Progenitor cell of endocrine pancreas (in vitro differentiated cells): ENCODE measurements around the gene SLC13A2. TPM values are rescaled to one million over a fixed set of nuclear protein-coding genes. Genes with fewer than 3 reads are reported as not detected.
"Not testable (repeated sequence)": the region's sequence is repeated elsewhere in the genome, so short reads cannot be mapped to it uniquely, and the experiment has no call there.

Experiments
- DNase-seq: peaks from one replicate; pipeline ENCODE4 v3.0.0; 2021; ENCODE audit warnings: low spot score; ENCODE audit not compliant: unreplicated experiment
- H3K27ac Mint-ChIP-seq: 2 replicates; pipeline ENCODE4 v1.8.0; 2021; ENCODE audit warnings: mild to moderate bottlenecking, moderate library complexity, mixed read lengths
- H3K27me3 Mint-ChIP-seq: 2 replicates; pipeline ENCODE4 v1.8.0; 2021; ENCODE audit warnings: mixed read lengths
- H3K36me3 Mint-ChIP-seq: 2 replicates; pipeline ENCODE4 v1.8.0; 2022; ENCODE audit warnings: mixed read lengths; ENCODE audit not compliant: insufficient read depth
- H3K4me1 Mint-ChIP-seq: 2 replicates; pipeline ENCODE4 v1.8.0; 2021; ENCODE audit warnings: low read depth, mixed read lengths
- H3K4me3 Mint-ChIP-seq: 2 replicates; pipeline ENCODE4 v1.8.0; 2021; ENCODE audit warnings: low read depth, mild to moderate bottlenecking, moderate library complexity, mixed read lengths
- H3K9me3 Mint-ChIP-seq: 2 replicates; pipeline ENCODE4 v1.8.0; 2021; ENCODE audit warnings: low read depth, mixed read lengths
- CTCF ChIP-seq: fragments of 200-600 bp; sonication (generic); IDR thresholded peaks from one replicate; pipeline ENCODE4 v1.5.0; 2021; ENCODE audit warnings: antibody characterized with exemption, mild to moderate bottlenecking; ENCODE audit not compliant: unreplicated experiment
- total RNA-seq: library from RNA; stranded (reverse); gene quantifications from 2 replicates; pipeline ENCODE4 v1.2.1, GENCODE V29; 2021

SLC13A2 gene
- total RNA-seq, 1 donor from 2014 or later, result 0.31 TPM

- Mint-ChIP-seq H3K9me3 (peaks cover 4% of the 10 kb centered on the region), H3K27ac (no peak overlapping the region), H3K27me3 (peaks cover 23% of the 10 kb centered on the region), H3K4me1 (peaks cover 2% of the 10 kb centered on the region), H3K36me3 (no peaks in the 10 kb centered on the region), H3K4me3 (no peak overlapping the region)
- no peak for TF ChIP-seq CTCF
- DNase-seq, result no peak
Observed at GRCh38 chr17:28518132-28518531, 44.7 kb downstream of the SLC13A2 start.

GRCh38 chr17:28518578-28518977 is 45.1 kb downstream of the SLC13A2 start:
- peaks cover 19% of the 10 kb centered on the region for H3K27me3 Mint-ChIP-seq
- DNase-seq, result no peak
- peaks cover 2% of the 10 kb centered on the region for H3K4me1 Mint-ChIP-seq
- no peak for TF ChIP-seq CTCF
- H3K4me3 Mint-ChIP-seq, result no peak overlapping the region
- H3K27ac Mint-ChIP-seq, result no peak overlapping the region
- no peaks in the 10 kb centered on the region for H3K36me3 Mint-ChIP-seq
- peaks cover 4% of the 10 kb centered on the region for H3K9me3 Mint-ChIP-seq

GRCh38 chr17:28519236-28519635 is 45.8 kb downstream of the SLC13A2 start:
- no peak overlapping the region for H3K27ac Mint-ChIP-seq
- H3K4me1 Mint-ChIP-seq, result peaks cover 3% of the 10 kb centered on the region
- H3K4me3 Mint-ChIP-seq, result no peak overlapping the region
- H3K9me3 Mint-ChIP-seq, result peaks cover 4% of the 10 kb centered on the region
- no peaks in the 10 kb centered on the region for H3K36me3 Mint-ChIP-seq
- DNase-seq, result no peak
- peaks cover 15% of the 10 kb centered on the region for H3K27me3 Mint-ChIP-seq
- TF ChIP-seq CTCF, result no peak

GRCh38 chr17:28520687-28521086 is 47.2 kb downstream of the SLC13A2 start:
- Mint-ChIP-seq H3K36me3 (no peaks in the 10 kb centered on the region), H3K4me3 (no peak overlapping the region), H3K9me3 (peaks cover 4% of the 10 kb centered on the region), H3K27ac (no peak overlapping the region), H3K4me1 (peaks cover 15% of the 10 kb centered on the region), H3K27me3 (peaks cover 15% of the 10 kb centered on the region)
- no peak for DNase-seq
- no peak for TF ChIP-seq CTCF

GRCh38 chr17:28521311-28522085 is 48.1 kb downstream of the SLC13A2 start:
- DNase-seq, result no peak
- no peak for TF ChIP-seq CTCF
- Mint-ChIP-seq H3K36me3 (no peaks in the 10 kb centered on the region), H3K9me3 (no peaks in the 10 kb centered on the region), H3K27me3 (peaks cover 15% of the 10 kb centered on the region), H3K4me3 (no peak overlapping the region), H3K4me1 (peaks cover 17% of the 10 kb centered on the region), H3K27ac (no peak overlapping the region)

- H3K27ac Mint-ChIP-seq, H3K9me3 Mint-ChIP-seq, DNase-seq, H3K36me3 Mint-ChIP-seq, H3K4me3 Mint-ChIP-seq: not testable (repeated sequence)
- Mint-ChIP-seq H3K4me1 (peaks cover 17% of the 10 kb centered on the region), H3K27me3 (peaks cover 15% of the 10 kb centered on the region)
Observed at GRCh38 chr17:28522281-28522680, 48.8 kb downstream of the SLC13A2 start.
